ENCODE results near the gene DLX6. TPM values are rescaled to one million over a fixed set of nuclear protein-coding genes. Genes with fewer than 3 reads are reported as not detected.

The DLX6 gene
- total RNA-seq, 1 experiment from 2014 or later = not detected

GRCh38 chr7:97016381-97017191 is 11.2 kb downstream of the DLX6 start:
- Histone ChIP-seq H3K27ac (ENCODE audit: low read depth, low read length) (no peak overlapping the region), H3K4me2 (ENCODE audit: low read length) (no peak overlapping the region), H3K4me3 (replicated peaks in 1 of 2; ENCODE audit: low read depth in 1 of 2, low read length in 2 of 2) (no peak overlapping the region), H3K79me2 (ENCODE audit: insufficient read depth, low read length) (no peaks in the 10 kb centered on the region), H3K4me1 (ENCODE audit: control insufficient read depth in 1 of 2, insufficient read depth in 2 of 2, low read length in 2 of 2) (no peaks in the 10 kb centered on the region), H3K36me3 (ENCODE audit: control insufficient read depth in 1 of 2, insufficient read depth in 2 of 2, low read length in 2 of 2) (no peaks in the 10 kb centered on the region), H3K27me3 (ENCODE audit: insufficient read depth, low read length) (peaks cover 59% of the 10 kb centered on the region), H3K9me2 (ENCODE audit: insufficient read depth) (no peaks in the 10 kb centered on the region), H3K9me3 (ENCODE audit: control insufficient read depth in 1 of 2, insufficient read depth in 1 of 2, low read depth in 1 of 2, low read length in 2 of 2) (no peaks in the 10 kb centered on the region), H2AFZ (ENCODE audit: low read depth, low read length, poor library complexity, severe bottlenecking) (no peak overlapping the region), H3K9ac (ENCODE audit: low read length) (no peak overlapping the region), H4K20me1 (ENCODE audit: insufficient read depth) (no peaks in the 10 kb centered on the region)
- intact Hi-C loops (cut with micrococcal nuclease) = no loop called here
- TF ChIP-seq SRF (IDR thresholded peaks at IDR 0.05; ENCODE audit: low read depth) (no peak), TCF7L2 (IDR thresholded peaks at IDR 0.05; ENCODE audit: borderline replicate concordance, extremely low read depth, insufficient read depth, insufficient read length) (no peak), SP1 (IDR thresholded peaks at IDR 0.05; ENCODE audit: low read depth) (no peak), ELF1 (IDR thresholded peaks at IDR 0.05; ENCODE audit: borderline replicate concordance, low read depth) (no peak), ZFX (IDR thresholded peaks at IDR 0.05) (no peak), SIN3A (IDR thresholded peaks at IDR 0.05; ENCODE audit: low read depth) (no peak), EGR1 (IDR thresholded peaks at IDR 0.05; ENCODE audit: low read depth) (no peak), EZH2 (IDR thresholded peaks at IDR 0.05) (no peak), POLR2A (IDR thresholded peaks at IDR 0.05; ENCODE audit: borderline replicate concordance, extremely low read depth, insufficient read depth, insufficient read length) (no peak), CTCF (IDR thresholded peaks at IDR 0.05 in 2 of 3, conservative IDR thresholded peaks at IDR 0.05 in 1 of 3; ENCODE audit: borderline replicate concordance in 1 of 3, insufficient read depth in 1 of 3, low read depth in 2 of 3, low read length in 2 of 3) (no peak), ZBTB33 (IDR thresholded peaks at IDR 0.05; ENCODE audit: extremely low read depth, insufficient replicate concordance, low read length) (no peak), CBX3 (IDR thresholded peaks at IDR 0.05; ENCODE audit: low read depth) (no peak), EZH2phosphoT487 (IDR thresholded peaks at IDR 0.05; ENCODE audit: borderline replicate concordance) (no peak), YY1 (IDR thresholded peaks at IDR 0.05; ENCODE audit: extremely low read depth, insufficient replicate concordance, low read depth, low read length) (no peak)
- CTCF ChIA-PET = no interaction called here
- ATAC-seq (no peak; the same call in 1 of the 2 replicates), DNase-seq (ENCODE audit: low read depth, low spot score) (no peak)
- POLR2A ChIA-PET = no interaction called here
- RAD21 ChIA-PET (ENCODE audit: low non-redundant PET in 1 of 2, low total read pairs in 2 of 2, uncharacterized antibody in 2 of 2, unreplicated experiment in 2 of 2) = no interaction called here
- no TSS peak for BruUV-seq (replicated peaks)
